GM18505 (cell line): ENCODE measurements around the gene SLC25A45.
"Not testable (repeated sequence)": the region's sequence is repeated elsewhere in the genome, so short reads cannot be mapped to it uniquely, and the experiment has no call there.

Experiments used
- ATAC-seq: cut with Tn5 transposase; IDR thresholded peaks from one replicate; pipeline ENCODE4 v1.9.1; 2021; ENCODE audit not compliant: unreplicated experiment
- POLR2A ChIP-seq: IDR thresholded peaks from 4 replicates; pipeline ENCODE4 v1.6.1; 2011; ENCODE audit warnings: borderline replicate concordance; ENCODE audit not compliant: insufficient read depth, insufficient read length; ENCODE audit errors: extremely low read depth

Gene SLC25A45

DNA sequence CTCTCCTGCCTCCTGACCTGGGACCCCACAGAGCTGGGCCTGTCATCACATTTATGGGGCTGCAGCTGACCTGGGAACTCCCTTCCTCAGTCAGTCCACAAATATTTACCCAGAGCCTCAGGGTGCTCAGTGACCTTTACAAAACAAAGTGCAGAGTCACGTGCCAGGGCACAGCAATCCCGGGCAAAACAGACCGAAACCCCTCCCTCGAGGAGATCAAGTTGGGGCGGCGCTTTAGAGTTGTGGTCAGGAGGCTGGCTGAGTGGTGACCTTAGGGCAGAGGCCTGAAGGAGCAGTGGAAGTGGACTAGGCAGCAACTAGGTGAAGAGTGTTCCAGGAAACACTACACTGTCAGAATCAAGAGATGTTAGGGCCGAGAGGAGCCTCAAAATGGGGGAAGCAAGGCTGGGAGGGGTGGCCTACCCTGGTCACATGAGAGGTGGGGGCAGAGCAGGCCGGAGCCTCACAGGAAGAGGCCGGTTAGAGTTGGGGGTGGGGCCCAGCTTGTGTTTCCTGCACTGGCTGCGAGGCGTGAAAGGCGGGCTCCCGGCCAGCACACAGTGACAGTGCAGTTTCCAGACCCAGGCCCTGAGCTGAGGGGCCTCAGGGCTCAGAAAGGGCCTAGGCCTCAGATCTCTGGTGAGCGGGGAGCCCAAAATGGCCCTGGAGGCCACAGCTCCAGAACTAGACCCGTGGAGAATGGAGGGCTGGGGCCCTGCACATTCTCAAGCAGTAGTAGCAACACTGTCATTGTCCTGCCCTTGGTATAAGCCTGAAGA is 36.4 kb upstream of the SLC25A45 start:
- peak; percentile 35 for ATAC-seq
- peak; percentile 96 for TF ChIP-seq POLR2A

DNA sequence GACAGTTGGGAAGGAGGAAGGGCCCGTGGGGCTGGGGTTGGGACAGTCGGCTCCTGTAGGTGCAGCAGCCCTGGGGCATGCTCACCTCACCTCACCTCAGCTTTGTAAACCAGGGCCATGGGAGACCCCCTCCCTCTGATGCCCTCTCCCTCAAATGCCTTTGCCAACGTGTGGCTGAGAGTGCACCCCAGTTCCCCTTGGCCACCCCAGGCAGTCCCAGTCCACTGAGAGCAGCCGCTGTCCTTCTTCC is 35.9 kb upstream of the SLC25A45 start:
- TF ChIP-seq POLR2A: no peak
- ATAC-seq: no peak

DNA sequence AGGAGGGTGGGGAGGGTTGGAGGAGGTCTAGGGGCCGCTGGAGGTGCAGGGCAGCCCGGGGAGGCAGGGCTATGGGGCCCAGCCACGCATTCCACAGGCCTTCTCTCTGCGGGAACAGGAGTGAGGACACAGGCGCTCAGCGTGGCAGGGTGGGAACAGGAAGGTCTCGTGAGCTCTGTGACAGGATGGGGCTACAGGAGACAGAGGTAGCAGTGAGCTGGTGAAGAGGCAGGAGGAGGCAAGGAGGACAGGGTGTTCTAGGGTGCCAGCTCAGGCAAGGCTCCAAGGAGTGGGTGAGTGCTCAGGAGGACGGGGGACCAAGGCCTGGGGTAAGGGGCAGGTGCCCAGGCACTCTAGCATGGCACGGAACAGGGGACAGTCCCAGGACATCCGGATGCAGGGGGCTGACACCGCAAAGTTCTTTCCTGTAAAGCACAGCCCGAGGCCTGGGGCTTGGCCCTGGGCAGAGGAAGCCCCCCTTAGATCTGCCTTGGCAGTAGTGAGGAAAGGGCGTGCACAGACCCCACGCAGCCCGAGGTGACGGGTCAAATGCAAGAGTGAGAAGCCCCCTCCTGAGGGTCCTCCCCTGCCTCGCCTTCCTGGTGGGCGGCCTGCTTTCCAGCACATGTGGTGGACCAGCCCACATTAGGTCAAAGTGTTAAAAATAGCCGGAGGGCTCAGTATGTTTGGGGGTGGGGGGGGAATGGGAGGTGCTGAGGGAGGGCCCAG is 35.4 kb upstream of the SLC25A45 start:
- ATAC-seq: no peak
- no peak for TF ChIP-seq POLR2A

DNA sequence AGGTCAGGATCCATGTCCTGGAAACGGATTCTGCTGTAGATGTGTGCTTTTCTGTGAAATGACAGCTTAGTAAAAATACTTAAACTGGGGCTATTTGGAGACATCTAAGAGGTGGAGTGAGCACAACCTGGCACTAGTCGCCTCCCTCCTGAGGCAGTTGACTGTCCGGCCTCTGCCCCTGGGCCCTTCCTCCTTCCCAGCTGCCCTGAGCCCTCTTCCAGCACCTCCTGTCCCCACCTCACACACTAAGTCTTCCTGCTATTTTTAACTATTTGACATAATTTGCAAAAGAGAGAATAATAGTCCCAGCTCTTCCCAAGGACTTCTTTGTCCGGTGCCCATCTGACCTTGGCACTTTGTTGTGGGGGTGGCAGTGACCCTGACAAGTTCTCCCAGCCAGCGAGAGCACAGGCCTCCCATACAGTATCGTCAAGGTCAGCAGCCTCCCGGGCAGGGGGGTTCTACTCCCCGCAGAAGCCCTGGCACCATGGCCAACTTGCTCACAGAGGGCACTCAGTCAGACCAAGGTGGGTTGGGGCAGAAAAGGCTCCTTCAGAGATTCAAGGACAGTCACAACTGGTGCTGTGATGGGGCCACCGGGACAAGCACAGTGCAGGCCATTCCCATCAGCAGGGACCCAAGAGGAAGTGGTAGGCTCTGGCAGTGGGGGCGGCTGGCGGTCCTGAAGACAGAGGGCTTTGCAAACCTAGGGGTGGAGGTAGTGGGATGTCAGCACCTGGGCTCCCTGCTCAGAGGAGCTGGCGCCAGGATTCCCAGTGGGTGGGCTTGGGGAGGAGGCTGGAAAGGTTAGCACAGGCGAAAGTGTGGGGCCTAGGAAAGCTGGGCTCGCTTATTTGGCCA is 34.6 kb upstream of the SLC25A45 start:
- no peak for ATAC-seq

DNA sequence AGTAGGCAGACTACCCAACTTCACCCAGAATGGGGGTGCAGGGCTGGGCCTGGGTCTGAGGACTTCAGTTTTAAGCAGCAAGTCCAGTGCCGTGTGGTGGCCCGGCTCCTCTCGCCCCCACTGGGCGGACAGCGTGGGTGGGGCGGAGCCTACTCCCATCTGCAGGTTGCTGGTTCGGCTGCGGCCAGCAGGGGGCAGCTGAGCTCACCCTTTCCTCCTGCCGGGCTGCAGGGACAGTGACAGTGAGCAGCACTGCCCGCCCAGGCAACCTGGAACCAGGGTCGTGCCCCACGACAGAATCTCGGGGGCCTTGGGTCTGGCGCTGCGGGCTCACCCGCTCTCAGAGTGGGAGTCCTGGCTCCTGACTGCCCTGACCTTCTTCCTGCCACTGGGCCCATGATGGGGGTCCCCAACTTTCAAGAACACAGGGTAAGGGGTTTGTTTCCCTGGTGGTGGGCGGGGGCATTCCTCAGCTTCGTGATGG is 33.9 kb upstream of the SLC25A45 start:
- peak; percentile 49 for TF ChIP-seq POLR2A
- ATAC-seq: no peak

More for the DNA sequence above, 34.6 kb upstream of the SLC25A45 start:
- no peak for TF ChIP-seq POLR2A

DNA sequence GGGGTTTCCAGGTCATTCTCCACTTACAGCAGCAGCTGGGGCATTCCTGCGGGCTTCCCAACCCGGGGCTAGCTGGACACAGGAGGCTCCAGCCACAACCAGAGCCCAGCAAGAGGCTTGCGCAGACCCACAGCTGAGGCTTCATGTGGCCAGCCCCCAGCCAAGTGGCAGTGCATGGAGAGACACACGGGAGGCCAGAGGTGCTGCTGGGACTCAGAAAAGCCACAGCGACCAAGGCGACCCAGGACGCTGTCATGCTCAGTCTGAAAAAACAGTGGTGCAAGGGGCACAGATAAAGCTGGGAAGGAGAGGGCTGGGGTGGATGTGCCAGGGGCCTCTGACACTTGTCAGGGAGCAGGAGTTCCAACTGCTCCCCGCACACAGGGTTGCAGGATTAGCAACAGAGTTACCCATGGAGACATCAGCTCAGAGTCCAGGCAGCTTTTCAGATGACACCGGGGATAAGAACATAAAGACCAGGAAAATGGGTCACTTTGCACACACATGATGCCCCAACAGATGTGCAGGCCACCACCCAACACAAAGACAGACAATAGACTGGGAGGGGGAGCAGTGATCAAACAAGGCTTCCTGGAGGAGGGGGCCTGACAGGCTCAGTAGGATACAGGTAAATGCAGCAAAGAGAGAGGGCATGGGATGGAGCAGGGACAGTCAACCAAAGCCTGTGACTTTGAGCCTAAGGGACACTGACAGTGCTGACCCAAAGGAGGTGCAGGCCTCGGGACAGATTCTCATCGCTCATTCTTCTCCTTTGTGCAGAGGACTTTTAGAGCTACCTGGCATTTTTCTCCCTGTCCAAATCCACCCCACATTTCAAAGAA is 33.3 kb upstream of the SLC25A45 start:
- no peak for ATAC-seq
- no peak for TF ChIP-seq POLR2A

DNA sequence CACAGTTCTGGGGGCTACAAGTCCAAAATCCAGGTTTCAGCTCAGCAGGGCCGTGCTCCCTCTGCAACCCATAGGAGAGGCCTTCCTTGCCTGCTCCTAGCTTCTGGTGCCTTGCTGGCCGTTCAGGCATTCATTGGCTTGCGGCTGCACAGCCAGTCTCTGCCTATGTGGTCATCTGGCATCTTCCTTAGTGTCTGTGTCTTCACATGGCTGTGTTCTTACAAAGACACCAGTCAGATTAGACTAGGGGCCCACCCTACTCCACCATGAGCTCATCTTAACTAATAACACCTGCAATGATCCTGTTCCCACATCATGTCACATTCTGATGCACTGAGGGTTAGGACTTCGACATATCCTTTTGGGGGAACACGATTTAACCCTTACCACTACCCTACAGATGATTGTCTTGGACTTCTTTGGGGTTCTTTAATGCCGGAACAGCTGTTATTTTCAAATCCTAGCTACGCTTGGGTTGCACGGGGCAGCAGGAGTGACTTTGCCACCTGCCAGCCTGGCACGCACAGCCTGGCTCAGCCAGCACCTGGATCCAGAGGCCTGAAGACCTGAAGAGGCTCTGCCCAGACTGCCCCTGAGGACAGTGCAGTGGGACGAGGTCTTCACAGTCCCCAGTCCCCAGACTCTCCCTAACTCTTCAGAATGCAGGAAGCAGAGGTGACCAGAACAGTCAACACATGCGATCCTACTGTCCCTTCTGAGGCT is 32.5 kb upstream of the SLC25A45 start:
- TF ChIP-seq POLR2A: no peak
- ATAC-seq: no peak

DNA sequence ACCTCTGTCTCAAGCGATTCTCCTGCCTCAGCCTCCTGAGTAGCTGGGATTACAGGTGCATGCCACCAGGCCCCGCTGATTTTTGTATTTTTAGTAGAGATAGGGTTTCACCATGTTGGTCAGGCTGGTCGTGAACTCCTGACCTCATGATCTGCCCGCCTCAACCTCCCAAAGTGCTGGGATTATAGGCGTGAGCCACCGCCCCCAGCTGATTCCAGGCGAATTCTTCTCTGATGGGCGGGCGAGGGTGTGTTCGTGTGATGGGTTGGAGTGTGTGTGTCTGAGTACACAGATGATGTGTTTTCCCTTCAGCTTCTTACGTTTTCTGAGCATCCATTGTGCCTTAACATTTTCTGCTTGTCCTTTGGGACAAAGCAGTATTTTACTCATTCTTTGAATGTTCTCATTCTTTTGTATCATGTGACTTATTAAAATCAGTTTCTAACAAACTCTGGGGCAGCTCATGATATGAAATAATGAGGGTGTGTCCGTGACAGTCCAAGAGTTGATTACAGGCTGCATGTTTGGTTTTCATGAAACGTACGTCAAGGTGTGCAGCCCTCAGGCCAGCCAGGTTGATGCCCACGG is 30.7 kb upstream of the SLC25A45 start:
- ATAC-seq: not testable (repeated sequence)

DNA sequence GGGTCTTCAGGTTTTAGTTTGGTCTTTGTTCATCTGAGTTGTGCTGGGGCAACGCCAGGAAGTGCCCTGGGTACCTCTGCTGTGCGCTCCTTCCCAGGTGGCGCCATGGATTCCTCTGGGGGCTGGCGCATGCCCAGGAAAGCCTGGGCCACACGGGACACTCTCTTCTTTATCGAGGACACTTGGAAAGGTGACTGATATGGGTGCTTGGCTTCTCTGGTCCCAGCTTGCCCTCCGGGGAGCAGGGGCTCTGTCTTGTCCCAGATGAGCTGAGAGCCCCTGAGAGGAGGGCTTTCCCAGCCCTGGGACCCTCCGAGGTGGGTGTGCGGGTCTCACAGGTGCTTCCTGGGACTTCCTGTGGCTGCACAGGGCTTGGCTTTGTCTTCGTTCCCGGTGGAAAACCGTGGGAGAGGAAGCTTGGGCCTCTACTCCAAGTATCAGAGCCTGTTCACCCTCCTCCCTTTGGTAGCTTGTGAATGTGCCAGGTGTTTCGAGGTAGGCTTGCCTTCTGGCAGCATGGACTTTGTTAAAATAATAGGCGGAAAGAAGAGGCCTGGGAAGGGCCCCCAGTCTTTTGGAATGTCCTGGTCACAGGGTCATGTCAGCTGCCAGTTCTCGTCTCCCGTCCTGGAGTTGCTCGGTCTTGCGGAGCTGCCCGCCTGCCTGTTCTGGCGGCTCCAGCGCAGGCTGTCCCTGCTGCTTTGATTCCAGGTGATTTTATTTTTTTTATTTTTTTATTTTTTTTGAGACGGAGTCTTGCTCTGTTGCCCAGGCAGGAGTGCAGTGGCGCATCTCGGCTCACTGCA is 30.0 kb upstream of the SLC25A45 start:
- no peak for ATAC-seq

DNA sequence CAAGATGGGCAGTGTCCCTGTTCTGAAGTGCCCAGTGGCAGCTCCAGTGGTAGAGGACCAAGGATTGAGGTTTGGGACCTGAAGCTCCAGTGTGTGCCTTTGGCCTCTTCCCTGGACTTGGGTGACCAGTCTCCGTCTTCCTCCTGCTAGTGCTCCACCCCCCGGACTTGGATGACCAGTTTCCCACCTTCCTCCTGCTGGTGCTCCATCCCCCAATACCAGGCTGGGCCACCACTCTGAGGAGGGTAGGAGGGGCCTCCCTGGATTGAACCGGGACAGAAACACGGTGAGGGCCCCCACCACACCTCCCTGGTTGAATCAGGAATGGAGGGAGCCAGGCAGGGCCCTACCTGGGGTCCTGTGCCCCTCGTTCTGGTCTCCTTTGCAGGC is 29.2 kb upstream of the SLC25A45 start:
- ATAC-seq: no peak
- TF ChIP-seq POLR2A: no peak

More for the DNA sequence above, 30.0 kb upstream of the SLC25A45 start:
- TF ChIP-seq POLR2A: no peak
